Dermis microvascular lymphatic vessel endothelial cell (primary cell): ENCODE measurements around the gene CRYBA4. TPM values are rescaled to one million over a fixed set of nuclear protein-coding genes. Genes with fewer than 3 reads are reported as not detected.

Experiments used
- DNase-seq, 2 donors: peaks; one replicate each; pipeline versions ENCODE4 v3.0.0 to v3.0.0-alpha.2; 2010; ENCODE audit warnings: low read depth in 2 of 2
- total RNA-seq: library from RNA; depleted of rRNA; stranded (reverse); fragments of >200 nt; gene quantifications from 2 replicates; pipeline ENCODE4 v1.2.1, GENCODE V29; 2014

Gene CRYBA4
- total RNA-seq, 1 donor from 2014 or later = 0.13 TPM

DNA sequence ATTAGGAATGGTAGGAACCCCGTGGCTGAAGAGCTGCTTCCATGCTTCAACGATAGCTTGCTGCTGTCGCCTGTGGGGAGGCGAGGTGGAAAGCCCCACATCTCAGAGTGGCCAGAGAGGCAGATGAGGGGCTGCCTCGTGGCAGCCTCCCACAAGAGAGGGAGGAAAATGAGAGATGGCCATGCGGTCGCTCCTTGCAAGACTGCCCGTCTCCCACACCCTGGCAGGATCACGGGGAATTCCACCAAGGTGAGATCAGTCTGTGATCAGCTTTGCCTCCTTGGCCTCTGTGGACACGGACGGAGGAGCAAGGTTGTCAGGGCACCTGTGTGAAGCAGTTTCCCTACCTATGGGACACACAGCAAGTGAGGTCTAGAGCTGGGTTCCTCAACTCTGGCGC is 3.0 kb downstream of the CRYBA4 start:
- no peak for DNase-seq

- peak; percentile 80 to 94 for DNase-seq
These were observed 8.4 kb downstream of the CRYBA4 start for GRCh38 chr22:26629988-26630761.

GRCh38 chr22:26631282-26631681 is 9.5 kb downstream of the CRYBA4 start:
- no peak for DNase-seq

GRCh38 chr22:26632422-26633155 is 10.8 kb downstream of the CRYBA4 start:
- peak; percentile 85 to 94 for DNase-seq

- DNase-seq = no peak
These were observed 12.4 kb downstream of the CRYBA4 start for GRCh38 chr22:26634189-26634588.

DNA sequence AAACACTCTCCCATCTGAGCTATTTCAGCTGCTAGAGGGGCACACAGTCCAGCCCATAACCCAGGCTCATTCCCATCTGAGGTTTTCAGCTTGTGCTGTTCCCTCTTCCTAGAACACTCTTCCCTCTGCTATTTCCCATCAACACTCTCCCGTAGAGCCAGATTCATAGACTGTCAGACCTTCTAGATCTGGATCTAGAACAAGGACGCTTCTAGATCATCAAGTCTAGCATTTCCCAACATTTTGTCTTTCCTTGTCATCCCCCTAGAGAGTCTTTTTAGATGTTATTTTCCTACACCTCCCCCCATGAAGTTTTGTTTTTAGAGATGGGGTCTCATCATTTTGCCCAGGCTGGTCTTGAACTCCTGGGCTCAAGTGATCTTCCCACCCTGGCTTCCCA is 13.4 kb downstream of the CRYBA4 start:
- no peak for DNase-seq

DNA sequence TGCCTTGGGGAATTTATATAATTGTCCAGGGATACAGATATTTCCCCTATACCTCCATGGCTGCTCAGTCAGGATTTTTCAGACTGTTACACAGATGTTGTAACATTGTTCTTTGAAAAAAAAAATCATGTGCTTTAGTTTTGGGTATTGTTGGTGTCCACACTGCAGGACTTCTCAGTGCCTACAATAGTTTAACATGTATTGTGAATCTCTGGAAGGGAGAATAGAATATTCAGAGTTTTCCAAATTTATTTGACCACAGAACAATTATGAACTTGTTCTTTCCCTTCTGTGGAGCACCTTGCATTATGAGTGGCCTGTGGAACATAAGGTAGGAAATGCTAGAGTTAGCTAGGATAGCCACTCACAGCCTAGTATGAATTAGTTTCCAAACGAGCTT is 14.5 kb downstream of the CRYBA4 start:
- no peak for DNase-seq

- DNase-seq = peak in 1 of 2 donors; percentile 18
These were observed 21.0 kb downstream of the CRYBA4 start for GRCh38 chr22:26642465-26643417.

DNA sequence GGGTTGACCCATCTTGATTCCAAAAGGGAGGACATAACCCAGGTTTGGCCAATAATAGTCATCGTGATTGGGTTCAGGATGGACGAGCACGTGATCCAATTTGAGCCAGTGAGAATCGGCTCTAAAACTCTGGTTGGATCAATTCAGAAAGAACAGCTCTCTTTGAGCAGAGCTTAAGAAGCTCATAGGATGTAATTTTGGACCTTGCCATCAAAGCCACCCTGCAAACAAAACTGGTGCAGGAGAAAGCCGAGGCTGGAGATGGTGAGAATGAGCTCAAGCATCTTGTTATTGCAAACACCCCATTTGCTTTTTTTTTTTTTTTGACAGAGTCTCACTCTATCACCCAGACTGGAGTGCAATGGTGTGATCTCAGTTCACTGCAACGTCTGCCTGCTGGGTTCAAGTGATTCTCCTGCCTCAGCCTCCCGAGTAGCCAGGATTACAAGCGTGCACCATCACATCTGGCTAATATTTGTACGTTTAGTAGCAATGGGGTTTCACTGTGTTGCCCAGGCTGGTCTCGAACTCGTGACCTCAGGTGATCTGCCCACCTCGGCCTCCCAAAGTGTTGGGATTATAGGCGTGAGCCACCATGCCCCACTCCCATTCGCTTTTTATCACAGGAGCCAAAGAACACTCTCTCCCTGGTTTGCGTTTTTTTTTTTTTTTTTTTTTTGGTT is 21.8 kb downstream of the CRYBA4 start:
- DNase-seq = no peak

GRCh38 chr22:26646158-26646557 is 24.4 kb downstream of the CRYBA4 start:
- no peak for DNase-seq

DNA sequence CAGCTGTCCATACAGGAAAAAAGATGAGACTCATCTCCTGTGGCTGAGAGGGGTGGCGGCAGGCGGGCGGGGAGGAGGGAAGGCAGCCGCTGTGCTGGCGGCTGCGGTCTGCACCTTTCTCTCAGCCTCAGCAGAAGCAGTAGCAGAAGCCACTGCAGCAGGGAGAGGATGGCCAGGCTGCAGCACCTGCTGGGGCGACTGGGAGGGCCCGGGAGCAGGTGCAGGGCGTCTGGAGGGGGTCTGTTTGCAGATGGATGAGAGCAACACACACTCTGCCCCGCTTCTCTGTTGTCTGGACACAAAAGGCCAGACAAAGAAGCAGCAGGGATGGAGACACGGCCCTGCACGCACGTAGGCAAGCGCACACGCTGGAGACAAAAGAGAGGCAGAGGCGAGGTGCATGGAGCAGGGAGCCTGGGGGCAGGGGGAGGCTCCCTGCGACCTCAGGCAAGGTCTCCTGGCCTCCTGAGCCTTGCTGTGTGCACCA is 26.3 kb downstream of the CRYBA4 start:
- no peak for DNase-seq

DNA sequence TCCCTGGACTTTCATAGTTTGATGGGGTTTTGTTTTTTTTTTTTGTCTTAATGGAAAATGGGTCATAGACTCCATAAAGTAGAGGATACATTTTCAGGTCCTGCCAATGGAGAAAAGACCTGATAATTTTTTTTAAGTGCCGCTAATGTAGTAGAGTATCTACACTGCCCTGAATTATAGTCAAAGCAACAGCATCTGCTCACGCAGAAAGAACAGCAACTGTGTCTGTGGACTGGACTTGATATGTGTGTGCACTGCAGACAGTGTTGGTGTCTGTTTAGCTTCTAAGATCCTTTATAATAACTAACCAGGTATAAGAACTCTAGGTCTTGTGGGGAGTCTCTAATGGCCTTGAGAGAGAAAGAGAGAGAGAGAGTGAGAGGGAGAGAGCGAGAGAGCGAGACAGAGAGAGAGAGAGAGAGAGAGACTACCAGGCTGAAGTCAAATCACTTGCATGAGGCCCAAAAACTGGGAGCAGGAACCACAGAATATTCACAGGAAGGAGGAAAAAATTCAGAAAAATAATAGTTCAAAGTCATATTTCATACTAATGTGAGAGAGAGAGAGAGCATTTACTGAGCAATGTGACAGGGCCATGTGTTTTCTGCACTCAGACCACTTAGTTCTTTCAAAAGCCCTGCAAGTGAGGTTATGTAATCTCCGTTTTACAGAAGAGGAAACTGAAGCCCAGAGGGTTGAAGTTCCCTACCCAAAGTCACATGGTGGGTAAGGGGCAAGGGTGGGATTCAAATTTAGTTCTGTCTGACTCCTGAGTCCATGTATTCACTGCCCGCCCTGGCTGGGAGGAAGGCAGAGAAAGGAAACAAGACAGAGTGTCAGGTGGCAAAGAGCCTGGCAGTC is 27.0 kb downstream of the CRYBA4 start:
- no peak for DNase-seq

DNA sequence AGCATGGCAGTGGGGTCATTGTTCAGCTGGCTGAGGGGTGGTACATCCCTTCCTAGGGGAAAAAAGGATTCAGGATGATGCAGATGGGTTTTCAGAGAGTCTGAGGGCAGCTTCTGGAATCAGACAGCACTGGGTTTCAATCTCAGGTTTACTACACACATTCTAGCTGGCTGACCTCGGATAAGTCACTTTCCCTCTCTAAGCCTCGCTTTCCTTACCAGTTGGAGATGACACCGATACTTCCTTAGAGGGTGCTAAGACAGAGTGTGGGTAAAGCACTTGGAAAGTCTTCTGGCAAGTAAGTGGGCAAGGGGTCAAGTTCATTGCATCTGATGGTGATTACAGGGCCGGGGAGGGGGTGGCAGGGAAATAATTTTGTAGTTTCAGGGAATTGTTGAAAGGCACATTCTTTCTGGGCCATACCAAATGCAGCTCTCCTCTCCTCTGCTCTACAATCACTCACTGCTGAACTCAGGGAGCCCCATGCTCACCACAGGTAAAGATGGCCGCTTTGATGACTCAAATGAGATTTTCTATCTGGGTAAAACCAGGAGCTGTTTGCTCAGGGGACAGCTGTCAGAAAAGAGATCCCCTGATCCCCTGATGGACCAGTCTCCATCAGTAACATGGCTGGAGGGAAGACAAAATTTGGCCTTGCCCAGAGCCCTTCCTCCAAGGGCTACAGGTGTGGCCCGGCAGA is 29.1 kb downstream of the CRYBA4 start:
- no peak for DNase-seq

DNA sequence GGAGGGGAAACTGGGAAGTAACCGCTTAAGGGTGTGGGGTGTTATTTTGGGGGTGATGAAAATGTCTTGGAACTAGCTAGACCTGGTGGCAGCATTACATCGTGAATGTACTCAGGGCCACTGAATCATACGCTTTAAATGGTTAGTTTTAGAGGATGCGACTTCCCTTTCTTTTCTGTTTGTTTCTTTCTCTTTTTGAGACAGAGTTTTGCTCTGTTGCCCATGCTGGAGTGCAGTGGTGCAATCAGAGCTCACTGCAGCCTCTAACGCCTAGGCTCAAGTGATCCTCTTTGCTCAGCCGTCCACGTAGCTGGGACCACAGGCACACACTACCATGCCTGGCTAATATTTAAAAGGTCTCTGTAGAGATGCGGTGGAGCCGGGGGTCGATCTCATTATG is 30.1 kb downstream of the CRYBA4 start:
- no peak for DNase-seq

DNA sequence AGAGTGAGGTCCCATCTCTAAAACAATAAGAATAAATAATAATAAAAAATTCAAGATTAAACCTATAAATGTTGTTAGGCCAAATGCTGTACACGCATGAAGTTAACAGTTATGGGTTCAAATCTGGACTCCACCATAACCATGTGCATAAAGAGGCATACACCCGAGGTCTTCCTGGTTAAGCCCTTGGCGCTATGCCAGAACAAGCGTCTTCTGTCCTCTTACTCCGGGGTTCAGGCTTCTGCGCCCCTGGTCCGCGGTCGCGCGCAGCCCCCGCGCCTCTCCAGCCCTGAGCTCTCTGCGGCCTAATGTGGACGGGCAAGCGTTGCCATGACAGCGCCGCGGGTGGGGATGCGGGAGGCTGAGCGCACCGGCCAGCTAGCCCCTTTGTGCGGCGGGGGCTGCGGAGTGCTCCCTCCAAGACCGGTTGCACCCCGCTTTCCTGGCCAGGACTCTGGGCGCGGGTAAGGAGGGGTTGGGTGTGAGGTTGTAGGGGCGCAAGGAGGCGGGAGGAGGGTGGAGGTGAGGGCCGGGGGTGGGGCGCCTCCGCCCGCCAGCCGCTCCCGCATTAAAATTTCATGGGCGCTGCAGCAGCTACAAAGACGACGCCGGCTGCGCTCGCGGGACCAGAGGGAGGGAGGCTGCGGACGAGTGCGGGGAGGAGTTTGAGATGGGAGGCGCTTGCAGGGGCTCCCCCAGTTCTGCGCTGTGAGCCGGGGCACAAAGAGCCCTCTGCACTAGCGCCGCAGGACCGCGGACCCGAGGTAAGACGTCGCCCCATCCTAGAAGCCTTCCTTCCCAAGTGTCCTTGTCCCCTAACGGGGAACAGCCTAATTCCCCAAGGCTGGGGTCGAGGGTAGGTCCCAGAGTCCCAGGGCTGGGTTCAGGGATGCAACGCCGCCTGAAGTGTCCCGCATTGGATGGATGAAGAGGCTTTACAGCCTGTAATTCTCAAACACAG is 35.4 kb downstream of the CRYBA4 start, which contains the start of gene MIAT:
MIAT (plus strand) TSS at position 698 of the 961 bp plus-strand sequence.
- no peak for DNase-seq

GRCh38 chr22:26658161-26658560 is 36.4 kb downstream of the CRYBA4 start:
- DNase-seq = no peak

GRCh38 chr22:26658671-26659478 is 37.1 kb downstream of the CRYBA4 start:
- DNase-seq = peak in 1 of 2 donors; percentile 77
